HG03432 (cell line): Measurements from ENCODE around the gene STK40.

Experiments
- ATAC-seq: cut with Tn5 transposase; IDR thresholded peaks from one replicate; pipeline ENCODE4 v1.9.1; 2021; ENCODE audit warnings: mild to moderate bottlenecking, moderate library complexity; ENCODE audit not compliant: unreplicated experiment

The STK40 gene

DNA sequence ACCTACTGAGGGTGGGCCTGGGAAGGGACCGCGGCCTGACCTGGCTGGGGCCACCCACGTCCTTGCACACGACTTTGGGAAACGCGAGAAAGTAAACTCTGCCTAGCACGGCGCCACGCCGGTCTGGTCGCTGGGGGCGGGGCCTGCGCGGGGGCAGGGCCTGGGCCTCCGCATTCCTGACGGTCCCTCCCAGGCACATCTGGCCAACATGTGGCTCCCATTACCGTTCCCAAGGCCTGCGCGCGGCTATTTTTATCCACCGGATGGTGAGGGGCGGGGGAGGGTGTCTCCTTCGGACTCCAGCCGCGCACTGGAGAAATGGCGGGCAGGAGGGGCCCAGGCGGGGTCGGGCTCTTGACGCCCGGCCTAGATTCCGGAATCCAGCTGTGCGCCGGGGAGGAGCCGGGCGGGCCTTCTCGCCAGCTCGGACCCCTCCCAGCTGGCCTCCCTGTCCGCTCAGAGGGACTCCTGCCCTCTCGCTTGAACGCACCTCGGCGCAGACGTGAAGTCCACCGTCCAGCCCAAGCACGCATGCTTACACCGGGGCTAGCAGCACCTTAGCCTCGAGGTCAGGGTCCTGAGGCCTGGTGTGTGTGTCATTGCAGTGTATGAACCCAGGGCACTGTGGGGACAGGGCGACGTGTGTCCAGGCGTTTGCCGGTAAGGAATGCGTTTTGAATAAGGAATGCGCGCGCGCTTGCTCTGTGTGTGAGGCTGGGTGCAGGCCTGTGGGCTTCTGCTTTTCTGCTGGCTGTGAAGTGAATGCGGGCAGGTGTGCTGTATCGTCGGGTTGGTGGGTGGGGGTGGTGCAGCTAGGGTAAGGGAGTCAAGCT lies 64.4 kb downstream of the STK40 start:
- no peak for ATAC-seq

DNA sequence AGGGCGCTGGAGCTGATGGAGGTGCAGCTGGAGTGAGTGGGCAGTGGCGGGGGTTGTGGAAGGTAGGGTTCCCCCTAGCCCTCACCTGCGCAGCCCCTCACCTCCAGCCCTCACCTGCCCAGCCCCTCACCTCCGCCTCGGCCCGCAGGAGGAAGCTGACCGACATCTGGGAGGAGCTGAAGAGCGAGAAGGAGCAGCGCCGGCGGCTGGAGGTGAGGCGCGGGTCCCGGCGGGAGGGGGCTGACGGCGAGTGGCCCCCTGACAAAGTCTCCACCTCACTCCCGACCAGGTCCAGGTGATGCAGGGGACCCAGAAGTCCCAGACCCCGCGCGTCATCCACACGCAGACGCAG lies 65.0 kb downstream of the STK40 start:
- ATAC-seq = no peak

DNA sequence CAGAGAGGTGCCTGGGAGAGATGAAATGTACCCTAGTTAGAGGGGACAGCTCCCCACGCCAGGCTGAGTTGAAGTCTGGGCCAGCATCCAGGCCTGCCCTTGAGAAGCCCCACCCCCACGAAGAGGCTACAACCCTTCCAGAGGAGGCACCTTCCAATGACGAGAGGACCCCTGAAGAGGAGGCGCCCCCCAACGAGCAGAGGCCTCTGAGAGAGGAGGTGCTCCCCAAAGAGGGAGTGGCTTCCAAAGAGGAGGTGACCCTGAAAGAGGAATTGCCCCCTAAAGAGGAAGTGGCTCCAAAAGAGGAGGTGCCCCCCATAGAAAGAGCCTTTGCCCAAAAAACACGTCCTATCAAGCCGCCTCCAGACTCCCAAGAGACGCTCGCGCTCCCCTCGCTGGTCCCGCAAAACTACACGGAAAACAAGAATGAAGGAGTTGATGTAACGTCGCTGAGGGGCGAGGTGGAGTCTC lies 65.4 kb downstream of the STK40 start:
- no peak for ATAC-seq

DNA sequence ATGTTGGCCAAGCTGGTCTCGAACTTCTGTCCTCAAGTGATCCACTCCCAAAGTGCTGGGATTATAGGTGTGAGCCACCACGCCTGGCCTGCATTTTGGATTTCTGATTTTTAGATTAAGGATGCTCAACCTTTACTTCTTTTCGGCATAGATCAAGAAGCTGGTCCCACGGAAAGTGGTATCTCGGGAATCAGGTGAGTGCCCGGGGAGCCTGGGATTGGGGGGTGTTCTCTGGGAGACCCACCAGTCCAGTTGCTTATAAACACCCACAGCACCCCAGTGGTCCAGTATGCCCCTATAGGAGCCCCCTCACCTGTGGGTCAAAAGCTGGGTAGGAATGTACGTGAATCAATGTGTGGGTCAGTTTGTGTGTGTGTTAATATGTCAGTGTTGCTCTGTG lies 76.3 kb downstream of the STK40 start:
- no peak for ATAC-seq

DNA sequence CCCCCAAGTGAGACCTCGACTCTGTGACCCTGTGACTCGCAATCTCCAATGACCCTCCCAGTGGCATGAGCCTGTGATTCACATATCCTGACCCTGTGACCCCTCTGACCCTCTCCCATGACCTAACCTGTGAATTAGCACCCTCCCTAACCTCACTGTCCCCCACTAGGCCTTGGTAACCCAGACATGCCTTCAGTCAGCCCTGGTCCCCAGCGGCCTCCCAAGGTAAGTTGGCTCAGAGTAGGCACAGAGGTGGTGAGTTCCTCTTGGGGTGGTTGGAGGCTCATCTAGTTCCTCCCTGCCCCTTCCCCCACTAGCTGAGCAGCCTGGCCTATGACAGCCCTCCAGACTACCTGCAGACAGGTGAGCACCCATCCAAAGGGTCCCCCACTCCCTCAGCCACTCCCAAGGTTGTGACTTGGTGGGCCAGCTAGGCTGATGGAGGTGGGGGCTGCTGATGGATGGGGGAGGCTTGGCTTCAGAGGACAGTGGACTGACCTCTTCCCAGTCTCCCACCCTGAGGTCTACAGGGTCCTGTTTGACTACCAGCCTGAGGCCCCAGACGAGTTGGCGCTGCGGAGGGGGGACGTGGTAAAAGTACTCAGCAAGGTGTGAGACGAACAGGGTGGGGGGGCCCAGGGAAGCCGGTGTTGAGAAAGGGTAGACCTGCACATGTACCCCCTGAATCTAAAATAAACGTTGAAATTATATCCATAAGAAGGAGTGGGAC lies 78.0 kb downstream of the STK40 start:
- no peak for ATAC-seq

DNA sequence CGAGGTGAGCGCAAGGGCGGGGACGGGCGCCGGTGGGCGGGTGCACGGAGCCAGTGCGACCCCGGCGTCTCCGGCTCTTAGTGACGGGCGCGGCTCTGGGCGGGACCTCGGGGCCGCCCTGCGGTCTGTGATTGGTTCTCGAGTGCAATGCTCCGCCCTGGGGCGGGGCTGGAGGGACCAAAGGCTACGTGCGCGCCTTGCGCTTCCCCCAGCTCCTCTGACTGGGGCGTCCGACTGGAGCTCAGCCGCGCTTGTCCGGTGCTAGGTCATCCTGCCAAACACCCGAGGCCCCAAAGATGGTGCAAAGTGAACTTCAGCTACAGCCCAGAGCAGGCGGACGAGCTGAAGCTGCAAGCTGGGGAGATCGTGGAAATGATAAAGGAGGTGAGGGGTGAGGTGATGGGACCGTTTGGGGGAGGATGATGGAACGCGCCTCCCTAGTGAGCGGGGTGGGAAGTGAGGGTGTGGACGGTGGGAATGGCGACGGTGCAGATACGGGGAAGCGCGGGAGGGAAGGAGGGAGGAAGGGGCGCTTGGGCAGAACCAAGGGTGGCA lies 78.7 kb downstream of the STK40 start:
- peak; percentile 95 for ATAC-seq

DNA sequence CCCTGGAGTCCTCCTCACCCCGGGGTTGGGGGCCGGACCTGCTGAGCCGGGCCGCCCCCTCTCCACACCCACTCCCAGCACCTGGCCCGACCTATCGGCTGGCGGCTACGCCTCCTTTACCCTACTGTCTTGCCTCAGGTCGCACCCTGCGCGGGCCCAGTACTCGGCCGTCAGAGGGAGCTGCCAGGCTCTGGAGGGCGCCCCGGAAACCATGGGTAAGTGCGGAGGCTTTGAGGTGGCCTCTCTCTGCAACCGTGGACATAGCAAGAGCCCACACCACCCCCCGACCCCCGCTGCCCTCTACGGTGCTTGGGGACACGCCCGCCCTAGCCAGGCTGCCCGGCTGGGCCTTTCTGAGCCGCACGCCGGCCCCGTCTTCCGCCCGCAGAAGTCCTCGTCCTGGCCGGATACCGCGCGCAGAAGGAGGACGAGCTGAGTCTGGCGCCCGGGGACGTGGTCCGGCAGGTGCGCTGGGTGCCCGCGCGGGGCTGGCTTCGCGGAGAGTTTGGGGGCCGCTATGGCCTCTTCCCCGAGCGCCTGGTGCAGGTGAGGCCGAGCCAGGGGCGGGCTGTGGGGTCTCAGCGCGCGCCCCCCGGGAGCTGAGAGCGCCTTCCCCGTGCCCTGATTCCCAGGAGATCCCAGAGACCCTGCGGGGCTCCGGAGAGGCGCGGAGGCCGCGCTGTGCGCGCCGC lies 79.4 kb downstream of the STK40 start, which contains the start of gene SH3D21:
TSS of gene SH3D21 (plus strand) at position 159 of the 692 bp plus-strand sequence. CDS start at position 212, 53 bp downstream.
- peak; percentile 40 for ATAC-seq

DNA sequence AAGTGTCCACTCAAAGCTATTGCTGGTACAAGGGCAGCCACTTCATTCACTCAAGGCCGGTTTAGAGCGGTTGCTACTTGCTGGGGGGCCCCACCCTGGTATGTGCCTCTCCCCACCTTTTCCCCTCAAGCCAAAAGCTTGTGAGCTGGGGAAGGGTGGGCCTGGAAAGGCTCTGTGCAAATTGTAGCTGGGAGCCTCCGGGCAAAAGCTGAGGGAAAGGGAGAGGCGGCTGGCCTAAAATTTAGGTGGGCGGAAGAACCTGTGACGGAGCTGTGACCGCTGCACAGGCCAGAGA lies 79.9 kb downstream of the STK40 start:
- ATAC-seq = no peak

DNA sequence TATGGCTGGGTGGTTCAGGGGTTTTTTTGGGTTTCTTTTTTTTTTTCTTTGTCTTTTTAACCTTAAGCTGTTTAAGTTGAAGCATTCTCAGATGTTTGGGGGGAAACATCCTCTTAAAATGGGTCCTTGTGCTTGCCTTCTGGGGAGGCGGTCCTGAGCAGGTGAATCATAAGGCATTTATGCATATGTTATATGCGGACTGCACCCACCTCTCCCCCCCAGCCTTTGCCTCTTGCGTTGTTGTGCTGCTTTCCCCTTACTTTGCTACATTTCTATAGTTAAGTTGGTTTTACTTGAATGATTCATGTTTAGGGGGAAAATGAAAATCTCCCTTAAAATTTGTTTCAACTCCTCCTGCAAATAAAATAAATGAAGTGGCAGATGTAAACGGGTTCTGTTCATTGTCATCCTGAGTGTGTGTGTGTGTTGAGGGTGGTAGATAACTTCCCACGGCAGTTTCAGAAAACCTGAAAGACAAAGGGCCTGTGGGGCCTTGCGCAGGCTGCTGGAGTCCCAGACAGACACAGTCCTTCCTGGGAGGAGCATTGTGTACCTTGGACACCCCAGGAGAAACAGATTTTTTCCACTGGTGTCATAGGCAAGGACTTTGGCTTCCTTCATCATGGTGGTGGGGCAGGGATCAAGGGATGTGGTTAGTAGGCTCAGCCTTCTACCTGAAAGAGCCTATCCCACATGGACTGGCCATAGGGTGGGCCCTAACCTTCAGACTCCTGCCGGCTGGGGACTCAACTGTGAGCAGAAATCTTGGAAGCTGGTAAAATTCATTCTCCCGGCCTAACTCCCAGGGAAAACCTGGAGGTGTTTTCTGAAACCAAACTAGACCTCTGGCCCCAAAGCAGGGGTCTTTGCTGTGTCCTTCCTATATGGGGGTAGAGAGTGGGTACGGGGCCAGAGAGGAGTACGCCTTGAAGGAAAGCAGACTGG lies 80.5 kb downstream of the STK40 start:
- ATAC-seq = no peak

DNA sequence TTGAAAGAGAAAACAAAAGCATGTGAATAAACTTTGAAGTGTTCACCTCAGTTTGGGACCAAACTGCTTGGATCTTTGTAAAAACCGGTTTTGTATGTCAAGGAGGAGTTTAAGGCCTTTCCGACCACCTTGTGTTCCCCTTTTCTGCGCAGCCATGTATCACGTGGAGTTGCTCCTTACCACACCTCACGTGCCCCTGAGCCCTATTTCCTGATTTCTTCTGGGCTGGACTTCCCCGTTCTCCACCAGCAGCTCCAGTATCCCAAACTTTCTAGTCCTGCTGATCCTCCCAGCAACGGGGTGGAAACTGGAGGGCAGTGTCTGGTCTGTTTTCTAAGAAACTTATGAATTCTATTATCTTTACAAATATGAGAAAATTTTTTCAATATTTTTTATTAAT lies 81.2 kb downstream of the STK40 start:
- no peak for ATAC-seq

DNA sequence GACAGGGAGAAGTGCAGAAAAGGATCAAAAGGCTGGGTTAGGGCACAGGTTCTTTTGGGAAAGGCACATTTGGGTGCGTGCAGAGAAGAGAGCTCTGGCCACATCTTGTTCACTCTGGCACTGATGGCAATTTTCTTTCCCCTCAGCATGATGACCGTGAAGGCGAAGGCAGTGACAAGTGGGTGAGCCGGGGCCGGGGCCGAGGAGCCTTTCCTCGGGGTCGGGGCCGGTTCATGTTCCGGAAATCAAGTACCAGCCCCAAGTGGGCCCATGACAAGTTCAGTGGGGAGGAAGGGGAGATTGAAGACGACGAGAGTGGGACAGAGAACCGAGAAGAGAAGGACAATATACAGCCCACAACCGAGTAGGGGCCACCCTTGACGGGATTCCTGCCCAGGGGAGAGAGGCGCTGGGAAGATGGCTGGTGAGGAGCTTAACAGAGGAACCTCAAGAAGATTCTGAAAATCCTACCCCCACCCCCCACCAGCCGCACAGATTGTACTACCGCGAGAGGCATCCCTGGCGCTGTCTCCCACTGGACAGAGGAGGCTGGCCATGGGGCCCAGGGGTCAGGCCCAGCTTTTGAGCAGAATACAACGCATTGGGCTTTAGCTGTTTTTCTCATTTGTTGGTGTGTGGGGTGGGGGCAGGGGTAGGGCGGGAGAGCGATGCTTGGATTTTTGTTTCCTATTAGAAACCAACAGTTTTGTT lies 81.9 kb downstream of the STK40 start:
- no peak for ATAC-seq

DNA sequence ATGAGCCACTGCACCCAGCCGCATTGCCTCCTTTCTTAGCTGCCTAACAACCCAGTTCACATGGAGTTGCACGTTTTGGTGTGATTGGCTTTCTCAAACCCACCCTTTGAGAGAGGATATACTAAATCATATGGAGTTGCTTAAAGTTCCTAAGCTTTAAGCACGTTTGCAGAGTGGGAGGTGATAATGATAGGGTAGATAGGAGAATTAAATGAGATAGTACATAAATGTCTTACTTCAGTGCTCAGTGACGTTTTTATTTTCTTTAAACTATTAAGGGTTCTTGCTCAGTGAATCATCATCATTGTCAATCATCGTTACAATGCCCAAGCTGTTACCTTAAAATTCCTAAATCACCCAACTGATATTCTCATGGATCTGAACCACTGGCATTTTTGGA lies 82.5 kb downstream of the STK40 start:
- ATAC-seq = no peak

DNA sequence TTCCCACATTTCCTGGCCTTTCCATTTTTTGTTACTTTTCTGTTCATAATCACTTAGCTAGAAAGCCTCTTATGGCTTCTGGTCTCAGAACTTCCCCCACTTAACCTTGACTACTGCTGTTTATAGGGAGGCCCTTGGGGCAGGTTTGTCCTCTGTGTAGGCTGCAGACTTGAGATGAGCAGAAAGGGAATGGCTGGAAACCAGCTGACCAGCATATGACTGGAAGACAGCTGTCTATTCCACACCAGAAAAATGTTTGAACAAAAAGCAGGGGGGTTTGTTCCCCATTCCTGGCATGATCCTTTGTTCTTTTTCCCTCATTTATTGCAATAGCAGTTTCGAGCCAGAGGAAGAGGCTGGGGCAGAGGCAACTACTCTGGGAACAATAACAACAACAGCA lies 84.5 kb downstream of the STK40 start:
- no peak for ATAC-seq

DNA sequence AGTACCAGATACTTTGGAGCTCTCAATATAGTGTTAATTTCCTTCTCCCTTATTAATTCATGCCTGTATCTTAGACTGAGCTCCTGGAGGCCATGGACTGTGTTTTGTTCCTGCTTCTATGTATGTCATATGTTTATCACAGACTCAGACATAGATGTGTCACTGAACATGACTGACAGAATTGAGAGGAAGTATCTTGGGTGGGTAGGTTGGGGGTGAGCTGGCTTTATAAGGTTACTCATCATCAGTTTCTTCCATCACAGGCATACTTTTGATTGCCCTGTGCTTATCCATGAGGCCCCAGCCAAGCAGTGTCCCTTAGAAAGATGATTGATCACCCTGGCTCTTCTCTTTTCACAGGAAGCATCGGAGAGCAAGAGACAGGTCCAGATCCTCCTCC lies 85.2 kb downstream of the STK40 start:
- ATAC-seq = no peak

DNA sequence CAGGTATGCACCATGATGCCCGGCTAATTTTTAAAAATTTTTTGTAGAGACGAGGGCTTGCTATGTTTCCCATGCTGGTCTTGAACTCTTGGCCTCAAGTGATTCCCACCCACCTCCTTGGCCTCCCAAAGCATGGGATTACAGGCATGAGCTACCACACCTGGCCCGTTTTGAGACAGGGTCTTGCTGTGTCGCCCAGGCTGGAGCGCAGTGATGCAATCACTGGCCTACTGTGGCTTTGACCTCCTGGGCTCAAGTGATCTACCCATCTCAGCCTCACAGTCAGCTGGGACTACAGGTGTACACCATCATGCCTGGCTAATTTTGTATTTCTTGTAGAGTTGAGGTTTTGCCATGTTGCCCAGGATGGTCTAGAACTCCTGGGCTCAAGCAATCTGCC lies 87.1 kb downstream of the STK40 start:
- no peak for ATAC-seq

DNA sequence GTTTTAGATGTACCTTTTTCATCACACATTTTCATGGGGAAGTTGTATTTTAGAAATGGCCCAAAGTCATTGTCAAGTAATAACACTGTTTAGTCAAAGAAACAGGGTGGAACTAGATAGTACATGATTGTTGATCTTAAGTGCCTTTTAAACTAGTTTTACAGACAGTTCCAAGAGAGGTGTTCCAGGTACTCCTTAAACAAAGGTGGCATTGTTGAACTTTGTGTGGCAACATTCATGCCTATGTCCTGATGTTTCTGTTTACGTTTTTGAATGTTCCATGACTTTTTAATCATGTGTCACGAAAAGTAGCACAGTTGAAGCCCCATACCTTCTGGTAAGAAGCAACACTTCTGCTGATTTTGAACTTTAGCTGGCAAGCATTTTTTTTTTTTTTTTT lies 88.7 kb downstream of the STK40 start:
- no peak for ATAC-seq

DNA sequence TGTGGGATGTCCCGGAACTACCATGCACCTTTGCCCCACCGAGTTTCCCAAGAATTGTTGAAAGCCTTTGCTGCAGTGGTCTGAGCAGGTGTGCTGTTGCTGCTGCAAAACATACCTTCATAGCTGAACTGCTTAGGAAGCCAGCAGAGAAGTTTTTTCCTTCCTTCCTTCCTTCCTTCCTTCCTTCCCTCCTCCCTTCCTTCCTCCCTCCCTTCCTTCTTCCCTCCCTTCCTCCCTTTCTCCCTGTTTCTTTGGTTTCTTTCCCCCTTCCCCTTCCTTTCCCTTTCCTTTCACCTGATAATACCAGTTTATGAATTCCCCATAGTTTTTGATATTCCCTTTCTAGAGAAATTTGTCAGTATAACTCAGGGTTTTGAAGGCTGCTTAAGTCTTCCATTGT lies 90.3 kb downstream of the STK40 start:
- ATAC-seq = no peak
